GM21619 (cell line): ENCODE measurements around the gene ST6GALNAC5.

Experiments
- ATAC-seq: cut with Tn5 transposase; IDR thresholded peaks from one replicate; pipeline ENCODE4 v1.9.1; 2021; ENCODE audit not compliant: unreplicated experiment

The ST6GALNAC5 gene

DNA sequence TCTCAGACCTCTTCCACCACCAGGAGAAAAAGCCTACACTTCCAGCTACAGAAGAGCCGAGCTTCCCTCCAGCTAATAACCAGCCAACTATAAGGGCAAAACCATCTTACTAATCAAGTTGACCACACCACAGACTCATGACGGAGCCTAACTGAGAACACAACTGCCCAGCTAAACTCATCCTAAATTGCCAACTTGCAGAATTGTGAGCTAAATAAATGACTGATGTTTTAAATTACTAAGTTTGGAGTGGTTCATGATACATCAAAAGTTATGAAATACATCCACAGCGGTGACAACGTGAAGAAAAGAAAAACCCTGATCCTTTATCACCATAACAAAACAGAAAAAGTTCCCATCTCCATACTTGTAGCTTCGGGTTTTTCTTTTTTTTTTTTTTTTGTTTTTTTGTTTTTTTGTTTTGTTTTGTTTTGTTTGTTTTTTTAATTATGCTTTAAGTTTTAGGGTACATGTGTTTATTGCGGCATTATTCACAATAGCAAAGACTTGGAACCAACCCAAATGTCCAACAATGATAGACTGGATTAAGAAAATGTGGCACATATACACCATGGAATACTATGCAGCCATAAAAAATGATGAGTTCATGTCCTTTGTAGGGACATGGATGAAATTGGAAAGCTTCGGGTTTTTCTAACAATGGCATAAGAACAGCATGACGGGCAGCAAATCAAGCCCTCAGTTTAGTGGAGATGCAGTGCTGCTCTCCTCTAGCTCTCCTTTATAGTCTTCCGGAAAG, 229.4 kb downstream of the ST6GALNAC5 start:
- no peak for ATAC-seq

DNA sequence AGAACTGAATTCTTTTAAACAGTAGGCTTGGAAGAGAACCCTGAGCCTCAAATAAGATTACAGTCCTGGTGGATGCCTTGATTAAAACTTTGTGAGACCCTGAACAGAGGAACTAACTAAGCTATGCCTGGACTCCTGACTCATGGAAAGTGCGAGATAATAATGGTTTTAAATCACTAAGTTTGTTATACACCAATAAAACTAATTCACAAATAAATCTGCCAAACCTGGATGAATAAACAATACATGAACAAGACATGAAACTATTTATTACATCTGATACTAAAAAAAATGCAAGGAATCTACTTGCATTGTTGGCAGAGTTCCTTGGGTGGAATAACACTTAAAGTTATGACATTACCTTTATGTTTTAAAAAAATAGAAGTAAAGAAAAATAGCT, 233.6 kb downstream of the ST6GALNAC5 start:
- no peak for ATAC-seq

DNA sequence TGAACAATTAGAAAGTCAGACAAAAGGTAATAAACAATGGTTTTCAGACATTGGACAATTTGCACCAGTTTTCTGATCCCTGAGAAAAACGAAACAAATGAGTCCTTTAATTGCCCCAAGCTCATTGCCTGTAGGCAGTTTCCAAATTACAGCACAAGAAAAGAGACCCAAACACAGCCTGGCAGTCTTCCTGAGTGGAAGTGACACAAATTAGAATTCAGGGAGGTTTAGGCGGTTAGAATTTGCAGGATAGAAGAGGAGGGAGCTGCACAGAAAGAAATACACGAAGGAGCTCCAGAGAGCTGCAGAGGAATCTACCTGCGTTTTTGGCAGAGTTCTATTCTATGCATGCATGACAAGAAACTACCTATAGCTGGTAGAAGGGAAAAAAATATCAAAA, 236.2 kb downstream of the ST6GALNAC5 start:
- ATAC-seq, result no peak

DNA sequence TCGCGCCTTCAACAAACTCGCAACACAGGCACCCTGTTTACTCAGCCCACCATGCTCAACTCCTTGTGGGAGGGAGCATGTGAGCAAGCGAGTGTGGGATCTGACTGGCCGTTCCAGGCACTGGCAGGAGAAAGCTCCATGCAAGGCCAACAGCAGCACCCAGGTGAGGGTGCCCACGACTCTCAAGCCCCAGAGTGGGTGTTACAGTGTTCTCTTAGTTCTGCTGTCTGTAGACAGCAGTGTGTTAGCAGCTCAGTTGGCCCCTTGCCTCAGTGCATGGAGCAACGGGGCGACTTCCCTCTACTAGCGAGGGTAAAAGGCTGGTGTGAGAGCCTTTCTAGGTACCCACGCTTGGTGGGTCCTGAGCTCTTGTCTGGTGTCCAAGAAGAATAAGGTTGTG, 237.4 kb downstream of the ST6GALNAC5 start:
- no peak for ATAC-seq
